IPS-15b (cell line): ENCODE measurements around the gene STON1.
"Not testable (repeated sequence)": the region's sequence is repeated elsewhere in the genome, so short reads cannot be mapped to it uniquely, and the experiment has no call there.

ENCODE experiments used
- H3K27me3 ChIP-seq: one replicate; pipeline ENCODE4 v1.6.1; 2013; ENCODE audit warnings: low read length; ENCODE audit not compliant: control insufficient read depth, insufficient read depth
- H3K36me3 ChIP-seq: one replicate; pipeline ENCODE4 v1.6.1; 2013; ENCODE audit warnings: low read length; ENCODE audit not compliant: control insufficient read depth, insufficient read depth
- H3K4me1 ChIP-seq: one replicate; pipeline ENCODE4 v1.6.1; 2013; ENCODE audit warnings: mild to moderate bottlenecking, low read length; ENCODE audit not compliant: control insufficient read depth, insufficient read depth
- H3K4me3 ChIP-seq: one replicate; pipeline ENCODE4 v1.5.1; 2013; ENCODE audit warnings: low read depth, low read length
- H3K9ac ChIP-seq: one replicate; pipeline ENCODE4 v1.6.1; 2013; ENCODE audit warnings: low read depth, mild to moderate bottlenecking, low read length
- H3K9me3 ChIP-seq: one replicate; pipeline ENCODE4 v1.6.1; 2013; ENCODE audit warnings: mild to moderate bottlenecking, low read length; ENCODE audit not compliant: control insufficient read depth, insufficient read depth

STON1 gene

GRCh38 chr2:48510329-48510728, 19.6 kb upstream of the STON1 start:
- H3K36me3 ChIP-seq, result no peaks in the 10 kb centered on the region
- no peak overlapping the region for H3K9ac ChIP-seq
- peaks cover 14% of the 10 kb centered on the region for H3K4me1 ChIP-seq
- no peaks in the 10 kb centered on the region for H3K9me3 ChIP-seq
- no peak overlapping the region for H3K4me3 ChIP-seq
- no peaks in the 10 kb centered on the region for H3K27me3 ChIP-seq

- Histone ChIP-seq H3K9ac (no peak overlapping the region), H3K4me1 (peaks cover 14% of the 10 kb centered on the region), H3K27me3 (no peaks in the 10 kb centered on the region), H3K4me3 (no peak overlapping the region), H3K36me3 (peaks cover 4% of the 10 kb centered on the region), H3K9me3 (no peaks in the 10 kb centered on the region)
Measured at GRCh38 chr2:48511849-48512470, 18.0 kb upstream of the STON1 start.

- no peak overlapping the region for H3K9ac ChIP-seq
- no peaks in the 10 kb centered on the region for H3K9me3 ChIP-seq
- H3K4me1 ChIP-seq, result peaks cover 14% of the 10 kb centered on the region
- H3K4me3 ChIP-seq, result no peak overlapping the region
- peaks cover 4% of the 10 kb centered on the region for H3K36me3 ChIP-seq
- H3K27me3 ChIP-seq, result no peaks in the 10 kb centered on the region
Measured at GRCh38 chr2:48512571-48512970, 17.4 kb upstream of the STON1 start.

- Histone ChIP-seq H3K27me3 (no peaks in the 10 kb centered on the region), H3K9ac (no peak overlapping the region), H3K4me3 (no peak overlapping the region), H3K9me3 (no peaks in the 10 kb centered on the region), H3K36me3 (peaks cover 4% of the 10 kb centered on the region), H3K4me1 (peaks cover 9% of the 10 kb centered on the region)
Measured at GRCh38 chr2:48514348-48515003, 15.5 kb upstream of the STON1 start.

GRCh38 chr2:48515513-48515985, 14.4 kb upstream of the STON1 start:
- Histone ChIP-seq H3K9me3 (no peaks in the 10 kb centered on the region), H3K27me3 (no peaks in the 10 kb centered on the region), H3K4me1 (peaks cover 5% of the 10 kb centered on the region), H3K9ac (no peak overlapping the region), H3K4me3 (no peak overlapping the region), H3K36me3 (peaks cover 5% of the 10 kb centered on the region)

GRCh38 chr2:48519593-48519992, 10.4 kb upstream of the STON1 start:
- no peak overlapping the region for H3K9ac ChIP-seq
- H3K9me3 ChIP-seq, result no peaks in the 10 kb centered on the region
- peaks cover 8% of the 10 kb centered on the region for H3K36me3 ChIP-seq
- no peaks in the 10 kb centered on the region for H3K4me1 ChIP-seq
- no peaks in the 10 kb centered on the region for H3K27me3 ChIP-seq
- no peak overlapping the region for H3K4me3 ChIP-seq

- Histone ChIP-seq H3K27me3 (peaks cover 12% of the 10 kb centered on the region), H3K4me1 (peaks cover 15% of the 10 kb centered on the region)
- not testable (repeated sequence) for H3K9me3 ChIP-seq, H3K36me3 ChIP-seq, H3K4me3 ChIP-seq, H3K9ac ChIP-seq
Measured at GRCh38 chr2:48524756-48525155, 5.2 kb upstream of the STON1 start.

GRCh38 chr2:48525269-48525943, 4.5 kb upstream of the STON1 start:
- no peaks in the 10 kb centered on the region for H3K9me3 ChIP-seq
- H3K27me3 ChIP-seq, result peaks cover 12% of the 10 kb centered on the region
- H3K4me1 ChIP-seq, result peaks cover 15% of the 10 kb centered on the region
- H3K4me3 ChIP-seq, result no peak overlapping the region
- peaks cover 5% of the 10 kb centered on the region for H3K36me3 ChIP-seq
- no peak overlapping the region for H3K9ac ChIP-seq

GRCh38 chr2:48527226-48527885, 2.6 kb upstream of the STON1 start:
- H3K4me1 ChIP-seq, result peaks cover 19% of the 10 kb centered on the region
- H3K4me3 ChIP-seq, result no peak overlapping the region
- H3K36me3 ChIP-seq, result no peaks in the 10 kb centered on the region
- H3K27me3 ChIP-seq, result peaks cover 12% of the 10 kb centered on the region
- no peak overlapping the region for H3K9ac ChIP-seq
- H3K9me3 ChIP-seq, result no peaks in the 10 kb centered on the region

- Histone ChIP-seq H3K36me3 (no peaks in the 10 kb centered on the region), H3K9ac (no peak overlapping the region), H3K4me3 (no peak overlapping the region), H3K9me3 (no peaks in the 10 kb centered on the region), H3K4me1 (peaks cover 19% of the 10 kb centered on the region), H3K27me3 (peaks cover 12% of the 10 kb centered on the region)
Measured at GRCh38 chr2:48528431-48528830, 1.5 kb upstream of the STON1 start.

- Histone ChIP-seq H3K9ac (no peak overlapping the region), H3K4me1 (peaks cover 19% of the 10 kb centered on the region), H3K9me3 (no peaks in the 10 kb centered on the region), H3K4me3 (peak overlapping the region; percentile 26), H3K27me3 (peaks cover 12% of the 10 kb centered on the region), H3K36me3 (no peaks in the 10 kb centered on the region)
Measured at GRCh38 chr2:48529194-48529593, 760 bp upstream of the STON1 start.
